ENCODE data around the gene SDK1. TPM values are rescaled to one million over a fixed set of nuclear protein-coding genes. Genes with fewer than 3 reads are reported as not detected.

SDK1 gene
- polyA plus RNA-seq, 2 of the 4 experiments (the other 2 are of a cell fraction): 0.12 to 0.28 TPM

DNA sequence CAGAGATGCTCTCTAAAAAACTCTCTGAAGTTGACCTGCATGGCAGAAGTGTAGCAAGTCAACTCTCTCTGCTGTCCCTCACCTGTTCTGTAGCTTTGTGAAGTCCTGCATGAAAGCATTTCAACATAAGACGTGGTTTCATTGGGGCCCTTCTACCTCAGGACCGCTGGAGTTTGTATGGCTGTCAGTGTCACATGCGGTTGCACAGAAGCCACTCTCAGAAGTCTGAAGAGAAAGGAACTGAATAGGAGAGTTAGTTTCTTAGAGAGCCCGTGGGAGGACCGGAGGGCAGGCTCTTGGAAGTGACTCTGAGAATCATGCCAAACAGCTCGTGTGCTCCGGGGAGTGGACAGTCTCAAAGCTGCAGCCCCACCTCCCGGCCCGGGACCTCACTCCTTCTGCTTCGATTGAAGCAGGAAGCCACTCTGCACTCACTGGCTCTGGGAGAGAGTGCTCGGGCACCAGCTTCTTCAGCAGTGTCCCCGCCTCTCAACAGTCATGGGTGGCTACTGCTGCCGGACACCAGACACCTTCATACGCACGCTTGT is 486.7 kb downstream of the SDK1 start:
- CTCF ChIA-PET: interaction anchor here (0.7 kb wide), 1 partner anchor 64 kb away, joined by 3 read pairs; no protein-coding TSS in a partner anchor
- WGBS (ENCODE audit: missing lambda C conversion rate): 29% methylated on average over 15 of the region's 15 CpGs

GRCh38 chr7:3790803-3791202 is 489.8 kb downstream of the SDK1 start:
- ChIA-PET CTCF (interaction anchor here (0.6 to 1.4 kb wide), 2 partner anchors 10 to 15 kb away, joined by 4 read pairs; no protein-coding TSS in a partner anchor), POLR2A (no interaction called here)
- WGBS (ENCODE audit: missing lambda C conversion rate): 37% methylated on average over 2 of the region's 2 CpGs
- FAIRE-seq: no peak
- Histone ChIP-seq H3K4me2 (no peak overlapping the region), H3K9me3 (no peaks in the 10 kb centered on the region), H3K4me1 (no peaks in the 10 kb centered on the region), H3K4me3 (no peak overlapping the region), H3K27ac (no peak overlapping the region)
- no peak for TF ChIP-seq CBX2 (IDR thresholded peaks at IDR 0.05; ENCODE audit: borderline replicate concordance, low read depth)
- TF ChIP-seq ZFP36 (IDR thresholded peaks at IDR 0.05; ENCODE audit: borderline replicate concordance, partially characterized antibody): peak; percentile 31
- DNase-seq (ENCODE audit: low read depth in 1 of 2, low spot score in 1 of 2): no peak
- ATAC-seq: no peak

More for the DNA sequence above, 486.7 kb downstream of the SDK1 start:
- TF ChIP-seq ATOH8 (CRISPR knock-in tag; IDR thresholded peaks at IDR 0.05; ENCODE audit: low read depth) (no peak), GATA3 (IDR thresholded peaks at IDR 0.05; ENCODE audit: borderline replicate concordance) (no peak), FOSB (CRISPR knock-in tag; IDR thresholded peaks at IDR 0.05) (no peak), POLR2A (IDR thresholded peaks at IDR 0.05; ENCODE audit: low read length) (no peak), EHMT2 (IDR thresholded peaks at IDR 0.05; ENCODE audit: low read depth) (no peak), JUN (IDR thresholded peaks at IDR 0.05) (no peak)
- FAIRE-seq: no peak
- Histone ChIP-seq H3K9me3 (peaks cover 3% of the 10 kb centered on the region; the same call in 2 of the 3 replicates), H3K4me1 (no peaks in the 10 kb centered on the region), H3K4me2 (peak overlapping the region; percentile 0; the same call in 1 of the 3 replicates), H3K4me3 (no peak overlapping the region), H3K27ac (no peak overlapping the region)
- POLR2A ChIA-PET: no interaction called here
- peak; percentile 37 to 50; a peak in 3 of 6 replicates for ATAC-seq
- DNase-seq (ENCODE audit: low read depth in 1 of 2, low spot score in 1 of 2): no peak

- 37% methylated on average over 7 of the region's 9 CpGs for WGBS (ENCODE audit: missing lambda C conversion rate)
- no peaks in the 10 kb centered on the region for H3K9me3 ChIP-seq
- TF ChIP-seq USF2 (IDR thresholded peaks at IDR 0.05): no peak
- TF ChIP-seq, protein P1, sequence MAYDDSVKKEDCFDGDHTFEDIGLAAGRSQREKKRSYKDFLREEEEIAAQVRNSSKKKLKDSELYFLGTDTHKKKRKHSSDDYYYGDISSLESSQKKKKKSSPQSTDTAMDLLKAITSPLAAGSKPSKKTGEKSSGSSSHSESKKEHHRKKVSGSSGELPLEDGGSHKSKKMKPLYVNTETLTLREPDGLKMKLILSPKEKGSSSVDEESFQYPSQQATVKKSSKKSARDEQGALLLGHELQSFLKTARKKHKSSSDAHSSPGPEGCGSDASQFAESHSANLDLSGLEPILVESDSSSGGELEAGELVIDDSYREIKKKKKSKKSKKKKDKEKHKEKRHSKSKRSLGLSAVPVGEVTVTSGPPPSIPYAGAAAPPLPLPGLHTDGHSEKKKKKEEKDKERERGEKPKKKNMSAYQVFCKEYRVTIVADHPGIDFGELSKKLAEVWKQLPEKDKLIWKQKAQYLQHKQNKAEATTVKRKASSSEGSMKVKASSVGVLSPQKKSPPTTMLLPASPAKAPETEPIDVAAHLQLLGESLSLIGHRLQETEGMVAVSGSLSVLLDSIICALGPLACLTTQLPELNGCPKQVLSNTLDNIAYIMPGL (CRISPR knock-in tag; IDR thresholded peaks at IDR 0.05; ENCODE audit: borderline replicate concordance): no peak
- no peaks in the 10 kb centered on the region for H3K4me1 ChIP-seq
- H3K4me3 ChIP-seq: no peak overlapping the region
- ChIA-PET CTCF (interaction anchor here (0.6 to 1.4 kb wide), 2 partner anchors 11 to 15 kb away, joined by 4 read pairs; no protein-coding TSS in a partner anchor), POLR2A (no interaction called here)
- no peak overlapping the region for H3K4me2 ChIP-seq
- no peak overlapping the region for H3K27ac ChIP-seq
- ATAC-seq (no peak), DNase-seq (ENCODE audit: low read depth in 1 of 2, low spot score in 1 of 2) (no peak), FAIRE-seq (no peak)
Measured at GRCh38 chr7:3791327-3791726, 490.3 kb downstream of the SDK1 start.

- Histone ChIP-seq H3K4me1 (no peaks in the 10 kb centered on the region), H3K4me2 (no peak overlapping the region), H3K9me3 (no peaks in the 10 kb centered on the region), H3K4me3 (no peak overlapping the region), H3K27ac (no peak overlapping the region)
- ChIA-PET POLR2A (no interaction called here), CTCF (interaction anchor here (0.7 kb wide), 1 partner anchor 171 kb away, joined by 3 read pairs; no protein-coding TSS in a partner anchor)
- ATAC-seq: no peak
- no peak for DNase-seq (ENCODE audit: low read depth in 1 of 2, low spot score in 1 of 2)
- TF ChIP-seq RAD21 (conservative IDR thresholded peaks at IDR 0.05 in 1 of 2, IDR thresholded peaks at IDR 0.05 in 1 of 2): no peak
- TF ChIP-seq FOSL2 (IDR thresholded peaks at IDR 0.05): no peak
- no peak for TF ChIP-seq FOSL2 (CRISPR knock-in tag; IDR thresholded peaks at IDR 0.05)
- TF ChIP-seq JUNB (IDR thresholded peaks at IDR 0.05): no peak
- TF ChIP-seq CEBPB (IDR thresholded peaks at IDR 0.05): no peak
- TF ChIP-seq ZC3H11A (IDR thresholded peaks at IDR 0.05): no peak
- no peak for TF ChIP-seq SMC3 (IDR thresholded peaks at IDR 0.05)
- TF ChIP-seq EP300 (IDR thresholded peaks at IDR 0.05): no peak
- TF ChIP-seq ZSCAN20 (CRISPR knock-in tag; IDR thresholded peaks at IDR 0.05): no peak
- TF ChIP-seq FOXS1 (CRISPR knock-in tag; IDR thresholded peaks at IDR 0.05): no peak
- WGBS (ENCODE audit: missing lambda C conversion rate): 27% methylated on average over 4 of the region's 4 CpGs
- FAIRE-seq: no peak
Measured at GRCh38 chr7:3795141-3795540, 494.1 kb downstream of the SDK1 start.

All from A549 (cell line).